Activated naive CD8-positive, alpha-beta T cell treated with anti-CD3 and anti-CD28 coated beads, Interleukin-2, amount 50 U/mL, for 24 hours (primary cell): ENCODE results near the gene SACM1L.
"Not testable (repeated sequence)": the region's sequence is repeated elsewhere in the genome, so short reads cannot be mapped to it uniquely, and the experiment has no call there.

ENCODE experiments used
- ATAC-seq: fragments of 150-1000 bp; cut with Tn5 transposase; one replicate; pipeline ENCODE4 v1.10.0; 2021
- DNase-seq: peaks from one replicate; pipeline ENCODE4 v3.0.0; 2021
- H3K27ac Mint-ChIP-seq: one replicate; pipeline ENCODE4 v1.8.0; 2021; ENCODE audit warnings: mild to moderate bottlenecking, mixed read lengths
- H3K27me3 Mint-ChIP-seq: one replicate; pipeline ENCODE4 v1.8.0; 2021; ENCODE audit warnings: mixed read lengths
- H3K36me3 Mint-ChIP-seq: one replicate; pipeline ENCODE4 v1.8.0; 2021; ENCODE audit warnings: low read depth, mixed read lengths
- H3K4me1 Mint-ChIP-seq: one replicate; pipeline ENCODE4 v1.8.0; 2021; ENCODE audit warnings: mixed read lengths
- H3K4me3 Mint-ChIP-seq: one replicate; pipeline ENCODE4 v1.8.0; 2021; ENCODE audit warnings: mild to moderate bottlenecking, moderate library complexity, mixed read lengths
- H3K9me3 Mint-ChIP-seq: one replicate; pipeline ENCODE4 v1.8.0; 2021; ENCODE audit warnings: mixed read lengths

Gene SACM1L

DNA sequence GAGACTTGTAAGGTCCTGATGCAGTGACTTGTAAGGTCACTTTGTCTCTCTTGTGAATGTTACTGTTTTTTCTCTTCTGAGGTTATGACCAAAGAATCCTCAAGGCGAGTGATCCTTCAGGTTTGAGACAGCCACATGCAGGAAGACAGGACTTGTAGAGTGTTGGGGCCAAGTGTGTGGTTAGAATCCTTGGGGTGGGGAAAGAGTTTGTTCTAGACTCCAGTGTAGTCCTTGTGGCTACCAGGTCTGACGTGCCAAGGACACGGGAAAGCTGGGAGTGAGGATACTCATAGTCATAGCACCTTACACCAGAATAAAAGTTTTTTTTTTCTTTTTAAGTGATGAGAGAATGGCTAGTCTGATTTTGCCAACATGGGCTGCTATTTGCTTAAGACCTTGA lies 7.3 kb upstream of the SACM1L start:
- Mint-ChIP-seq H3K4me1 (peaks cover 24% of the 10 kb centered on the region), H3K36me3 (peaks cover 12% of the 10 kb centered on the region), H3K9me3 (no peaks in the 10 kb centered on the region), H3K27me3 (no peaks in the 10 kb centered on the region), H3K4me3 (no peak overlapping the region), H3K27ac (no peak overlapping the region)
- DNase-seq (no peak), ATAC-seq (no peak)

- Mint-ChIP-seq H3K36me3 (peaks cover 10% of the 10 kb centered on the region), H3K9me3 (no peaks in the 10 kb centered on the region), H3K27me3 (no peaks in the 10 kb centered on the region), H3K27ac (no peak overlapping the region), H3K4me1 (peaks cover 22% of the 10 kb centered on the region), H3K4me3 (no peak overlapping the region)
- ATAC-seq = no peak
- DNase-seq = no peak
Measured at GRCh38 chr3:45682311-45682710, 6.9 kb upstream of the SACM1L start.

DNA sequence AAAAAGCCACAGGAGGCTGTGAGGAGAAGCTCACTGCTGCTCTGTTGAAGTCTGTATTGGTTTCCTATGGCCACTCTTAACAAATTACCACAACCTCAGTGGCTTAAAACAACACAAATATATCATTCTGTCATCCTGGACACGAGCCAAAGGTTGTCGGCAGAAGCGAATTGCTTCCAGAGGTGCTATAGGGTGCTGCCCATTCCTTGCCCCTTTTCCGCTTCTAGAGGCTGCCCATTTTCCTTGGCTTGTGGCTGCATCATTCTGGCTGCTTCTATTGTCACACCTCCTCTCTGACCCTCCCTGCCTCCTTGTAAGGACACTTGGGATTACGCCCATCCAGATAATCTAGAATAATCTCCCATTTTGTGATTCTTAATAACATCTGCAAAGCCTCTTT lies 6.4 kb upstream of the SACM1L start:
- DNase-seq = no peak
- H3K27me3 Mint-ChIP-seq = no peaks in the 10 kb centered on the region
- peaks cover 9% of the 10 kb centered on the region for H3K36me3 Mint-ChIP-seq
- no peak for ATAC-seq
- H3K4me1 Mint-ChIP-seq = peaks cover 18% of the 10 kb centered on the region
- H3K27ac Mint-ChIP-seq = no peak overlapping the region
- no peak overlapping the region for H3K4me3 Mint-ChIP-seq
- no peaks in the 10 kb centered on the region for H3K9me3 Mint-ChIP-seq

DNA sequence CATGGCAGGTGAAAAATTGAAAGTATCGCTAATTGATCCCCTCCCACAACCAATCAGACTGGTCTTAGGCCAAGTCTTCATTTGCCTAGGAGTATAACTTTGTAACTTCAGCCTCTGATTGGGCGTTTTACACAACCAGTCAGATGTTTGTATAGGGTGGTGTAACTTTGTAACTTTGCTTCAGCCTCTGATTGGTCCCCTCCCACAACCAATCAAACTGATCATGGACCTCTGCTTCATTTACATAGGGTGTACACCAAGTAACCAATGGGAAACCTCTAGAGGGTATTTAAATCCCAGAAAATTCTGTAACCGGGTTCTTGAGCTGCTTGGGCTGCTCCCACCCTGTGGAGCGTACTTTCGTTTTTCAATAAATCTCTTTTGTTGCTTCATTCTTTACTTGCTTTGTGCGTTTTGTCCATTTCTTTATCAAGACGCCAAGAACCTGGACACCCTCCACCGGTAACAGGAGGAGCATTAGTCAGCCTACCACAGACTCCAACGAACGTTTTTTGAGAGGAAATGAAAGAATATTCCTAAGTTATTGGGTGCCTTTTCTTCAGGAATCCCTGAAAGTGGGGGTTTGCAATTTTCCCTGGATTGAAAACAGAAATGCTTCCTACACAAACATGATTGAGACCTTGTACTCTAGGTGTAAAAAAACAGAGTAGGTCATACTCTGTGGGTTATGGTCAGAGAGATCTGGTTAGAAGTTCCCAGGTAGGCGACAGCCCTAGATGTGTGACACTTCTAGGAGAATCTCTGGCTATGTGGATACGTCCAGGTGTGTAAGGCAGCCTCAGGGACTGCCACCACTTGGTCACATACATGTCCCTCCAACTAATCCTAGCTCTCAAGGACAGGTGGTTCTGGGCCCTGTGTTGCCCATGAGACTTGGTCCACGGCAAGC lies 5.5 kb upstream of the SACM1L start:
- Mint-ChIP-seq H3K4me3 (no peak overlapping the region), H3K27me3 (no peaks in the 10 kb centered on the region), H3K36me3 (peaks cover 9% of the 10 kb centered on the region), H3K27ac (no peak overlapping the region), H3K4me1 (peaks cover 23% of the 10 kb centered on the region), H3K9me3 (no peaks in the 10 kb centered on the region)
- DNase-seq (no peak), ATAC-seq (no peak)

DNA sequence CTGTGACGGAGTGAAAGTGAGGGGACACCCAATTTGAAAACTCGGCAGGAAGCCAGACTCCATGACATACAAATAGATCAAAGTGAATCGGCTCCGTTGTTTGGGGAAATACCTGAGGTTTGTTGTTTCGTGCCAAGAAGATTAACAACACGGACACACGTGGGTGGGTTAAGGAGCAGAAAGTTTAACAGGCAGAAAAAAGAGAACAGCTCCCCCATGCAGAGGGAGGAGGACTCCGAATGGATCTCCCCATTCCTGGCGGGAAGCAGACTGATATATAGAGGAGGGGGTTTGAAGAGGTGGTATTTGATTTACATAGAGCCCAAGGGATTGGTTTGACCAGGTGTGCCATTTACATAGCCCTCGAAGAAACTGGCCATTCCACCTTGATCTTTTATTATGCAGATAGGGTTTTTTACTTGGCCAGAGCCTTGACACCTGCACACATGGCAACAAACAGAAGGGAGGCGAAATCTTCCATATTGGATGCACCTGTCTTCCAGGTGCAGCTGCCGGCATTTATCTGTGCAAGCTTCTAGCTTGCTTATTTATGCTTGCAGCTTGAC lies 4.8 kb upstream of the SACM1L start:
- Mint-ChIP-seq H3K4me3 (no peak overlapping the region), H3K27ac (no peak overlapping the region), H3K27me3 (peaks cover 4% of the 10 kb centered on the region), H3K36me3 (peaks cover 13% of the 10 kb centered on the region), H3K9me3 (peaks cover 4% of the 10 kb centered on the region), H3K4me1 (peaks cover 28% of the 10 kb centered on the region)
- DNase-seq (no peak), ATAC-seq (no peak)

DNA sequence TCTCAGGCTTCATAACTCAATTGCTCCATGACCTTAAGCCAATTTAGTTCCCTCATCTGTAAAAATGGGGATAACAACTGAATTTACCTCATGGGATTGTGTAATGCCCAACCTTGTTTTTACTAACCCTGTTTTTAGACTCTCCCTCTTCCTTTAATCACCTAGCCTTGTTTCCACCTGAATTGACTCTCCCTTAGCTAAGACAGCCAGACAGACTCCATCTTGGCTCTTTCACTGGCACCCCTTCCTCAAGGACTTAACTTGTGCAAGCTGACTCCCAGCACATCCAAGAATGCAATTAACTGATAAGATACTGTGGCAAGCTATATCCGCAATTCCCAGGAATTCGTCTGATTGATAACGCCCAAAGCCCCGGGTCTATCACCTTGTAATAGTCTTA lies 3.5 kb upstream of the SACM1L start:
- not testable (repeated sequence) for H3K4me3 Mint-ChIP-seq, H3K27ac Mint-ChIP-seq, H3K9me3 Mint-ChIP-seq, DNase-seq, H3K27me3 Mint-ChIP-seq, ATAC-seq
- Mint-ChIP-seq H3K36me3 (peaks cover 12% of the 10 kb centered on the region), H3K4me1 (peaks cover 29% of the 10 kb centered on the region)

DNA sequence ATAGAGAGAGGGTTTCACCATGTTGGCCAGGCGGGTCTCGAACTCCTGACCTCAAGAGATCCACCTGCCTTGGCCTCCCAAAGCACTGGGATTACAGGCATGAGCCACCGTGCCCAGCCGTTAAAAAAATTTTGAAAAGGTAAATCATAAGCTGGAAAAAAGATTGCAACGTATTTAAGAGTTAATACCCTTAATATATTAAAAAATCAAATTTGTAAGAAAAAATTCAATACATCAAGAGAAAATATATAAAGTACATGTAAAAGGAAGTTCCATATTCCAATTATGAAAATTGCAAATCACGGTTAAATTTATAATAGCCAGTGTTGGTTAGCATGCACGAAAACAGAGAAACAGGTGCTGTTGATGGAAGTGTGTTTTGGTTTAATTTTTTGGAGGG lies 2.3 kb upstream of the SACM1L start:
- H3K36me3 Mint-ChIP-seq = peaks cover 22% of the 10 kb centered on the region
- ATAC-seq = no peak
- H3K27me3 Mint-ChIP-seq = peaks cover 4% of the 10 kb centered on the region
- no peak for DNase-seq
- H3K4me1 Mint-ChIP-seq = peaks cover 40% of the 10 kb centered on the region
- peaks cover 4% of the 10 kb centered on the region for H3K9me3 Mint-ChIP-seq
- no peak overlapping the region for H3K27ac Mint-ChIP-seq
- no peak overlapping the region for H3K4me3 Mint-ChIP-seq

GRCh38 chr3:45687828-45688193 lies 1.4 kb upstream of the SACM1L start:
- DNase-seq = no peak
- Mint-ChIP-seq H3K4me3 (peak overlapping the region; percentile 91), H3K36me3 (peaks cover 30% of the 10 kb centered on the region), H3K27ac (peak overlapping the region; percentile 100), H3K4me1 (peaks cover 50% of the 10 kb centered on the region), H3K27me3 (peaks cover 4% of the 10 kb centered on the region), H3K9me3 (peaks cover 4% of the 10 kb centered on the region)
- no peak for ATAC-seq

- DNase-seq (peak; percentile 50), ATAC-seq (no peak)
- H3K27me3 Mint-ChIP-seq = peaks cover 4% of the 10 kb centered on the region
- peaks cover 33% of the 10 kb centered on the region for H3K36me3 Mint-ChIP-seq
- H3K27ac Mint-ChIP-seq = peak overlapping the region; percentile 100
- H3K4me1 Mint-ChIP-seq = peaks cover 54% of the 10 kb centered on the region
- H3K9me3 Mint-ChIP-seq = peaks cover 4% of the 10 kb centered on the region
- peak overlapping the region; percentile 91 for H3K4me3 Mint-ChIP-seq
Measured at GRCh38 chr3:45688194-45688881, 858 bp upstream of the SACM1L start.

- Mint-ChIP-seq H3K4me1 (peaks cover 63% of the 10 kb centered on the region), H3K27me3 (peaks cover 4% of the 10 kb centered on the region), H3K4me3 (peak overlapping the region; percentile 91), H3K9me3 (peaks cover 4% of the 10 kb centered on the region), H3K36me3 (peaks cover 43% of the 10 kb centered on the region), H3K27ac (peak overlapping the region; percentile 100)
- DNase-seq (no peak), ATAC-seq (no peak)
Measured at GRCh38 chr3:45689787-45690145, 570 bp downstream of the SACM1L start.

GRCh38 chr3:45690336-45691035 lies 1.3 kb downstream of the SACM1L start:
- no peak for DNase-seq

GRCh38 chr3:45691842-45692241 lies 2.6 kb downstream of the SACM1L start:
- peak overlapping the region; percentile 100 for H3K27ac Mint-ChIP-seq
- peaks cover 80% of the 10 kb centered on the region for H3K4me1 Mint-ChIP-seq
- peaks cover 58% of the 10 kb centered on the region for H3K36me3 Mint-ChIP-seq
- ATAC-seq (no peak), DNase-seq (no peak)
- peaks cover 4% of the 10 kb centered on the region for H3K9me3 Mint-ChIP-seq
- H3K27me3 Mint-ChIP-seq = peaks cover 4% of the 10 kb centered on the region
- H3K4me3 Mint-ChIP-seq = peak overlapping the region; percentile 91

More at GRCh38 chr3:45690336-45691035, 1.3 kb downstream of the SACM1L start:
- Mint-ChIP-seq H3K4me3 (peak overlapping the region; percentile 91), H3K4me1 (peaks cover 71% of the 10 kb centered on the region), H3K36me3 (peaks cover 47% of the 10 kb centered on the region), H3K9me3 (peaks cover 4% of the 10 kb centered on the region), H3K27me3 (peaks cover 4% of the 10 kb centered on the region), H3K27ac (peak overlapping the region; percentile 100)
- no peak for ATAC-seq

DNA sequence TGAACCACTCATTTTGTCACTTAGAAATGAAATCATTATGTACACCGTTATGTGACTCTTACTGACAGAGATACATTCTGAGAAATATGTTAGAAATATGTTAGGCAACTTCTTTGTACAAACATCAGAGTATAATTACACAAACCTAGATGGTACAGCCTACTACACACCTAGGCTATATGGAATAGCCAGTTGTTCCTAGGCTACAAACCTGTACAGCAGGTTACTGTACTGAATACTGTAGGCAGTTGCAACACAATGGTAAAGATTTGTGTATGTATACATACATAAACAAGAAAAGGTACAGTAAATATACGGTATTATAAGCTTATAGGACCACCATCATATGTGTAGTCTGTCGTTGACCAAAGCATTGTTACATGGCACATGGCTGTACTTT lies 3.7 kb downstream of the SACM1L start:
- ATAC-seq = no peak
- peaks cover 4% of the 10 kb centered on the region for H3K9me3 Mint-ChIP-seq
- peaks cover 63% of the 10 kb centered on the region for H3K36me3 Mint-ChIP-seq
- H3K4me1 Mint-ChIP-seq = peaks cover 85% of the 10 kb centered on the region
- DNase-seq = no peak
- H3K27me3 Mint-ChIP-seq = peaks cover 4% of the 10 kb centered on the region
- H3K27ac Mint-ChIP-seq = peak overlapping the region; percentile 100
- peak overlapping the region; percentile 91 for H3K4me3 Mint-ChIP-seq

DNA sequence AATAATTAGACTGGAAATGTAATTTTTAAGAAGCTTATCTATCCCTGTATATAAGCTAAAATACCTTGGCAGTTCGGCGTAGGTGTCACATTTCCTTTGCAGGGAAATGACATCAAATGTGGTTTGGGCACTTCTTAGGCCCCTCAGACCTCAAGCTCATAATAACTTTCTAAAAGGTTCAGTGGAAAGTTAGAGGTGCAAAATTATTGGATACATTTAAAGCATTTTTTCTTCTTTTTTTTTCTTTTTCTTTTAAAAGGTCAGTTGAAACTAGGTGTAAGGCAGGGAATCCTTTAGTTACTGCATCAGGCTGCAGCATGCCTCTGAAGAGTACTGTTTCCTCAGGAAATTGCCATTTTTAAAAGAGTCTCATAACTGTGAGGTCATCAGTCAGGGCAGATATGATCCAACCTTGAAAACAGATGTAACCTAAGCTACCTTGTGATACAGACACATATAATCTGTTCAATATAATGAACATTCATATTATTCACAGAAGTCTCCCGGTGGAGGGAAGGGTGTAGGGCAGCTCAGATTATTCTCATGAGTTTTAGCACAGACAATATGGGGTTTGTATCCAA lies 4.8 kb downstream of the SACM1L start:
- peaks cover 64% of the 10 kb centered on the region for H3K36me3 Mint-ChIP-seq
- H3K4me1 Mint-ChIP-seq = peaks cover 81% of the 10 kb centered on the region
- H3K4me3 Mint-ChIP-seq = peak overlapping the region; percentile 64
- peak; percentile 65 for ATAC-seq
- peak; percentile 33 for DNase-seq
- peak overlapping the region; percentile 100 for H3K27ac Mint-ChIP-seq
- H3K27me3 Mint-ChIP-seq = peaks cover 2% of the 10 kb centered on the region
- peaks cover 1% of the 10 kb centered on the region for H3K9me3 Mint-ChIP-seq
